Heart left ventricle (tissue), 16 donors: ENCODE measurements around the gene LRRC52. TPM values are rescaled to one million over a fixed set of nuclear protein-coding genes. Genes with fewer than 3 reads are reported as not detected.

Source experiments
- ATAC-seq, 4 donors: fragments of 200-7000 bp; cut with Tn5 transposase; one replicate each; pipeline ENCODE4 v1.9.1; 2020 to 2022; ENCODE audit warnings: moderate library complexity in 4 of 4, mild to moderate bottlenecking in 3 of 4, moderate number of reproducible peaks in 1 of 4
- DNase-seq, 5 donors: peaks; one replicate each; pipeline ENCODE4 v3.0.0-alpha.2; 2020
- H3K27ac ChIP-seq, 12 donors: fragments of 200-600 bp; sonication (generic) in 4 of 12; one replicate each; pipeline versions ENCODE4 v1.5.0 to v1.8.0; 2016 to 2022; ENCODE audit warnings: mild to moderate bottlenecking in 2 of 12
- H3K27me3 ChIP-seq, 9 donors: fragments of 200-600 bp; sonication (generic) in 2 of 9; one replicate each; pipeline versions ENCODE4 v1.5.1 to v1.8.0; 2016 to 2022; ENCODE audit warnings: mild to moderate bottlenecking in 3 of 9
- H3K36me3 ChIP-seq, 9 donors: fragments of 200-600 bp; sonication (generic) in 2 of 9; one replicate each; pipeline versions ENCODE4 v1.5.0 to v1.8.0; 2018 to 2022; ENCODE audit warnings: mild to moderate bottlenecking in 2 of 9
- H3K4me1 ChIP-seq, 12 donors: fragments of 200-600 bp; sonication (generic) in 4 of 12; one replicate each; pipeline versions ENCODE4 v1.5.0 to v1.8.0; 2016 to 2022; ENCODE audit warnings: mild to moderate bottlenecking in 3 of 12
- H3K4me3 ChIP-seq, 12 donors: fragments of 200-600 bp; sonication (generic) in 4 of 12; one replicate each; pipeline versions ENCODE4 v1.5.0 to v1.8.0; 2017 to 2022; ENCODE audit warnings: mild to moderate bottlenecking in 9 of 12, moderate library complexity in 4 of 12
- H3K9me3 ChIP-seq, 12 donors: fragments of 200-600 bp; sonication (generic) in 4 of 12; one replicate each; pipeline versions ENCODE4 v1.5.0 to v1.8.0; 2016 to 2022; ENCODE audit warnings: mild to moderate bottlenecking in 1 of 12
- POLR2A ChIP-seq, 2 donors: fragments of 450-650 bp; IDR thresholded peaks; one replicate each; pipeline ENCODE4 v1.6.1; 2017; ENCODE audit warnings: antibody characterized with exemption in 2 of 2, mild to moderate bottlenecking in 2 of 2, moderate library complexity in 2 of 2
- WGBS, 4 donors: extraction: QIAGEN DNeasy Blood & Tissue Kit in 2 of 4; methylation state at CpG; one replicate each; pipeline versions ENCODE4 v1.1.5 to v1.1.7; 2013 to 2018; 5-methylcytosine and 5-hydroxymethylcytosine counted together
- intact Hi-C, 10 donors: fragments of 100-400 bp; cut with DNase I; formaldehyde crosslinking; loops; one replicate each; pipeline versions ENCODE4 v1.11.1 to v1.14.2; 2022
- polyA plus RNA-seq, 2 donors: library from polyadenylated mRNA; stranded (reverse); fragments of 200-250 nt; gene quantifications; one replicate each; pipeline ENCODE4 v1.2.3, GENCODE V29; 2013
- total RNA-seq, 9 donors: library from RNA; depleted of rRNA in 2 of 9; stranded (reverse); fragments of >200 nt in 2 of 9; fragmentation: NEBNext Ultra II Directional in 3 of 9; extraction: Animal tissue kit (Norgen Biotek cat#: 25700) in 3 of 9; gene quantifications; one replicate each; pipeline versions ENCODE4 v1.1.0 to v1.2.4, GENCODE V29; 2016 to 2023
- TF ChIP-seq, protein P1 (sequence below), 12 donors: fragments of 200-600 bp; sonication (generic) in 4 of 12; IDR thresholded peaks; one replicate each; pipeline versions ENCODE4 v1.5.0 to v1.8.0; 2018 to 2022; ENCODE audit warnings: antibody characterized with exemption in 12 of 12, mild to moderate bottlenecking in 5 of 12
- donor health status: ischemic (EF 13 %, LVEDD 7.1; RV severe dilation, severe dysfunction).
- donor health status: healthy with polysubstance abuse.
- donor health status: DM: no; HTN: yes; CAD: no.
- donor health status: DM: no; HTN: no; CAD: no.
- donor health status: ischemic (EF 25% LVEDD 6.9; RV normal size, moderate dysfunction).
- donor health status: ischemic (EF 25% LVEDD 5.7; RV mildly dilated, moderate dysfunction).
- donor health status: healthy.
- donor health status: DM: yes; HTN: yes; CAD: no.
- donor health status: ischemic (EF 35%, LVEDD 5.7; RV mildly dilated, moderate dysfunction).
- donor health status: nonischemic (EF 11% LVEDD 7.7; RV severe dilation, severe dysfunction).
- donor health status: DM: yes; HTN: yes; CAD: no.
- donor health status: PGD.
- donor health status: ischemic (EF 29% LVEDD 5.4; RV normal size, mild dysfunction).
- donor health status: nonischemic (EF 23%, LVEDD 6.1; RV moderate dilation, normal function).

The LRRC52 gene
- total and polyA plus RNA-seq, 11 donors, result 0.12 to 1.0 (median 0.27) TPM; not detected in 4

DNA sequence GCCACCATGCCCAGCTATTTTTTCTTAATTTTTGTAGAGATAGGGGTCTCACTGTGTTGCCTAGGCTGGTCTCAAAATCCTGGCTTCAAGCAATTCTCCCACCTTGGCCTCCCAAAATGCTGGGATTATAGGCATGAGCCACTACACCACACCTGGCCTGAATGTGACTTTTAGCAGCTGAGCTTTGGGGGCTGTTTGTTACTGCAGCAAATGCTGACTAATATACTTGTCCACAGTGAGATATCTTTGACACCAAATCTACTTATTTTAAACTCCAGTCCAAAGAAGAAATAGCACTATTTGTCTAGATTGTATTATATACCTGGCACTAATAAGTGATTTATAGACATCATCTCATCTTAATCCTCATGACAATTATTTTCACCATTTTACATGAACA is 30.5 kb downstream of the LRRC52 start:
- no peaks in the 10 kb centered on the region for H3K36me3 ChIP-seq
- H3K27ac ChIP-seq, result no peak overlapping the region
- ATAC-seq (no peak), DNase-seq (no peak)
- H3K9me3 ChIP-seq, result no peaks in the 10 kb centered on the region
- intact Hi-C loops, result no loop called here
- H3K4me3 ChIP-seq, result no peak overlapping the region
- H3K27me3 ChIP-seq, result peaks cover 0 to 5% (median 0%) of the 10 kb centered on the region in 9 donors
- no peak for TF ChIP-seq POLR2A (IDR thresholded peaks at IDR 0.05)
- TF ChIP-seq, protein P1, sequence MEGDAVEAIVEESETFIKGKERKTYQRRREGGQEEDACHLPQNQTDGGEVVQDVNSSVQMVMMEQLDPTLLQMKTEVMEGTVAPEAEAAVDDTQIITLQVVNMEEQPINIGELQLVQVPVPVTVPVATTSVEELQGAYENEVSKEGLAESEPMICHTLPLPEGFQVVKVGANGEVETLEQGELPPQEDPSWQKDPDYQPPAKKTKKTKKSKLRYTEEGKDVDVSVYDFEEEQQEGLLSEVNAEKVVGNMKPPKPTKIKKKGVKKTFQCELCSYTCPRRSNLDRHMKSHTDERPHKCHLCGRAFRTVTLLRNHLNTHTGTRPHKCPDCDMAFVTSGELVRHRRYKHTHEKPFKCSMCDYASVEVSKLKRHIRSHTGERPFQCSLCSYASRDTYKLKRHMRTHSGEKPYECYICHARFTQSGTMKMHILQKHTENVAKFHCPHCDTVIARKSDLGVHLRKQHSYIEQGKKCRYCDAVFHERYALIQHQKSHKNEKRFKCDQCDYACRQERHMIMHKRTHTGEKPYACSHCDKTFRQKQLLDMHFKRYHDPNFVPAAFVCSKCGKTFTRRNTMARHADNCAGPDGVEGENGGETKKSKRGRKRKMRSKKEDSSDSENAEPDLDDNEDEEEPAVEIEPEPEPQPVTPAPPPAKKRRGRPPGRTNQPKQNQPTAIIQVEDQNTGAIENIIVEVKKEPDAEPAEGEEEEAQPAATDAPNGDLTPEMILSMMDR (IDR thresholded peaks at IDR 0.05), result no peak
- H3K4me1 ChIP-seq, result peaks cover 0 to 7% (median 0%) of the 10 kb centered on the region in 12 donors

DNA sequence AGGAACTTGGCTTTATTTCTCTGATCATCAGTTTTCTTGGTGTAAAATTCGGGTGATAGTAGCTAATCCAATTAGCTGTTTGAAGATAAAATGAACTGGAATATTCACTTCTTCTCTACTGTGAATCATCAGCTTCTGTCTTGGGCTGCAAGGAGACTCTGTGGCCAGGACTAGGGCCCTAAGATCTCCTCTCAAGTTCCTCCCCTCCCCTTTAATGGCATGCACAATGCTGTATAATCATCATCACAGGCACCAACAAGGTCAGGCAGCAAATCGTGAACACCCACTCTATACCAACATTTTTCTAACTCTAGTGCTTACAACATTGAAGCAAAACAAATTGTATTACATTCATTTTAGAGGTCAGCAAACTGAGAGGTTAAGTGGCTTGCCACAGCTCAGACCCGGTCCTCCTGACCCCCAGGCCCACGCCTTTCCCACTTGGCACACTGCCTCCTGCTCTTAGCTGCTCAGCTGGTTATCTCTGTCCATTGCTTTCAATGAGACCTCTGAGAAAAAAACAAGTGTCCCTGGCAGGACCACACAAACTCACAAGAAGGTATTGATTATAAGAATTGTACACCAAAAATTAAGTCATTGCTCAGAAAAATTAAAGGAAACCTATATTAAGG is 31.8 kb downstream of the LRRC52 start:
- Histone ChIP-seq H3K27ac (no peak overlapping the region), H3K27me3 (peaks cover 0 to 5% (median 0%) of the 10 kb centered on the region in 9 donors), H3K36me3 (no peaks in the 10 kb centered on the region), H3K4me1 (peaks cover 0 to 7% (median 0%) of the 10 kb centered on the region in 12 donors), H3K4me3 (no peak overlapping the region), H3K9me3 (no peaks in the 10 kb centered on the region)
- DNase-seq, result peak in 2 of 5 donors; percentile 22 to 49
- TF ChIP-seq, protein P1 (IDR thresholded peaks at IDR 0.05), result no peak
- no peak for TF ChIP-seq POLR2A (IDR thresholded peaks at IDR 0.05)
- intact Hi-C loops, result no loop called here
- peak in 2 of 4 donors; percentile 13 to 42 for ATAC-seq
- 23 to 33% (median 29%) methylated on average over 4 of the region's 4 CpGs for WGBS, 4 donors

DNA sequence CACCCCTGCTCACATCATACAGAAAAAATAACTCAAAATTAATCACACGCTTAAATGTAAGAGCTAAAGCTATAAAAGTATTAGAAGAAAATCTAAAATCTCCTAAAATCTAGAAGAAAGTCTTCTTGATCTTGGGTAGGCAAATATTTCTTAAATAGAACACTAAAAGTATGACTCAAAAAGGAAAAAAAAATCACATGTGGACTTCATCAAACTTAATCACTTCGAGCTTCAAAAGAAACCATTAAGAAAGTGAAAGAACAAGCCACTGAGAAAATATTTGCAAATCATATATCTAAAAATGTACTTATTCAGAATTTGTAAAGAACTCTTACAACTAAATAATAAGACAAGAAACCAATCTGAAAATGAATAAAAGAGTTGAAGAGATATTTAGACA is 32.7 kb downstream of the LRRC52 start:
- no peaks in the 10 kb centered on the region for H3K36me3 ChIP-seq
- 79 to 85% (median 80%) methylated on average over 2 of the region's 2 CpGs for WGBS, 4 donors
- no peaks in the 10 kb centered on the region for H3K9me3 ChIP-seq
- intact Hi-C loops, result no loop called here
- peaks cover 0 to 5% (median 0%) of the 10 kb centered on the region in 9 donors for H3K27me3 ChIP-seq
- no peak for TF ChIP-seq POLR2A (IDR thresholded peaks at IDR 0.05)
- TF ChIP-seq, protein P1 (IDR thresholded peaks at IDR 0.05), result no peak
- peaks cover 0 to 7% (median 0%) of the 10 kb centered on the region in 12 donors for H3K4me1 ChIP-seq
- no peak overlapping the region for H3K27ac ChIP-seq
- DNase-seq (no peak), ATAC-seq (no peak)
- no peak overlapping the region for H3K4me3 ChIP-seq

DNA sequence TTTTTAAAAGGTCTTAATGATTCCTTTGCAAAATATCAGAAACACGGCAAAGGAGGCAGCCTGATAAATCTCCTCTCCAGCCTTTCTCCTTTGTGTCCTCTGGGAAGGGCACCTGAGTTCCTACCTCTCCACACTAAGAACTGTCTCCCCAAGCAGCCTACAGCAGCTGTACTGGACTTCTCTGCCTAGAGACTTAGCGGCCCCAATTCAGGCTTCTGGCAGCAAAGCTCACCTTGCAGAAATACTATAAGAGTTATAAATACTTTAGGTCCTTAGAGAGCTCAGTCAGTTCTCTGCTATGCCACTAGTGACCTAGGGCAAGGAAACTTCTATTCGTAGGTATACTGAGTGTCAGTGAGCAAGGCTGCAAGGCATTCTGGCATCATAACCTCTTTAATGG is 33.9 kb downstream of the LRRC52 start:
- 86 to 97% (median 91%) methylated on average over 3 of the region's 3 CpGs for WGBS, 4 donors
- TF ChIP-seq, protein P1 (IDR thresholded peaks at IDR 0.05), result no peak
- no peak for TF ChIP-seq POLR2A (IDR thresholded peaks at IDR 0.05)
- Histone ChIP-seq H3K36me3 (no peaks in the 10 kb centered on the region), H3K4me3 (no peak overlapping the region), H3K4me1 (peaks cover 0 to 7% (median 0%) of the 10 kb centered on the region in 12 donors), H3K27me3 (peaks cover 0 to 5% (median 0%) of the 10 kb centered on the region in 9 donors), H3K9me3 (no peaks in the 10 kb centered on the region), H3K27ac (no peak overlapping the region)
- ATAC-seq (no peak), DNase-seq (no peak)
- intact Hi-C loops, result no loop called here
